PC-9 (cell line): ENCODE data around the gene GALNT2.

ENCODE experiments used
- CTCF ChIP-seq: fragments of 200-600 bp; sonication (generic); conservative IDR thresholded peaks from 2 replicates; pipeline ENCODE4 v1.6.1; 2017; ENCODE audit warnings: mixed run types, antibody characterized with exemption, mild to moderate bottlenecking, moderate library complexity
- EZH2 ChIP-seq: fragments of 200-600 bp; sonication (generic); IDR thresholded peaks from 2 replicates; pipeline ENCODE4 v1.8.0; 2017; ENCODE audit warnings: antibody characterized with exemption, low read depth

GRCh38 chr1:230171356-230172015, 104.4 kb downstream of the GALNT2 start:
- no peak for TF ChIP-seq CTCF
- no peak for TF ChIP-seq EZH2
